NCI-H146 (cell line): ENCODE results near the gene RNF180.
"Not testable (repeated sequence)": the region's sequence is repeated elsewhere in the genome, so short reads cannot be mapped to it uniquely, and the experiment has no call there.

Experiments used
- DNase-seq: peaks from one replicate; lab custom pipeline; 2025; lab: John Stamatoyannopoulos, UW

RNF180 gene

DNA sequence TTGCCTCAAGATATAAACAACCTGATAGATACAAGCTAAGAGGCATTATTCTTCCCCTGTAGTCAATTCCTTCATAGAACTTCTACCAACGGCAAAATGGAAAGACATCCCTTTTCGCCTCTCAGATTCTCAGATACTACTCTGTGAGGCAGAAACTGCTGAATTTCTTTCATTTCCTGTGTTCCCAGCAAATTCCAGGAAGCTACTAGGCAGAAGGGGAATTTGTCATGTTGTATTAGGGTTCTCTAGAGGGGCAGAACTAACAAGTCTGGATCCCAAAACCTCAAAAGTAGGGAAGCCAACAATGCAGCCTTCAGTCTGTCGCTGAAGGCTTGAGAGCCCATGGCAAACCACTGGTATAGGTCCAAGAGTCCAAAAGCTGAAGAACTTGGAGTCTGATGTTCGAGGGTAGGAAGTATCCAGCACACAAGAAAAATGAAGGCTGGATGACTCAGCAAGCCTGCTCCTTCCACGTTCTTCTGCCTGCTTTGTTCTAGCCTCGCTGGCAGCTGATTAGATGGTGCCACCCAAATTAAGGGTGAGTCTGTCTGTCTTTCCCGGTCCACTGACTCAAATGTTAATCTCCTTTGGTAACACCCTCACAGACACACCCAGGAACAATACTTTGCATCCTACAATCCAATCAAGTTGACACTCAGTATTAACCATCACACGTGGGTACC, 15.2 kb downstream of the RNF180 start:
- no peak for DNase-seq

DNA sequence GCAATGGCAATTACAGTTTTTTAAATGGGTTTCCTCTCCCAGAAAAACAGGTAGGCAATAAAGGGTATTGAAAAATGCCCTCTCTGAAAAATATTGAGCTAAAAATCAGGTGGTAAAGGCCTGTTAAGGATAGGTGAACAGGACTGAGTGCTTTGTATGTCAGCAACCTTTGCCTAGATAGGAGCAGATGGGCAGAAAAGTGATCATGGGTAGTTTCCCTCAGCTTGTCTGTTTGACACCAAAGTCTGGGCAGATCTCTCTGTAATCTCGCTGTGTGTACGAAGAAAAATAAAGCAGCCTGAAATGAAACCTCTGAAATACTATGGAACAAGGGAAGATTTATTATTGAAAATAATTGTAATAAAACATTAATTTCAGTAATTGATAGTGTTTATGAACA, 15.8 kb downstream of the RNF180 start:
- no peak for DNase-seq

- no peak for DNase-seq
These were observed 18.3 kb downstream of the RNF180 start for GRCh38 chr5:64183956-64184355.

- DNase-seq, result no peak
These were observed 19.2 kb downstream of the RNF180 start for GRCh38 chr5:64184832-64185231.

DNA sequence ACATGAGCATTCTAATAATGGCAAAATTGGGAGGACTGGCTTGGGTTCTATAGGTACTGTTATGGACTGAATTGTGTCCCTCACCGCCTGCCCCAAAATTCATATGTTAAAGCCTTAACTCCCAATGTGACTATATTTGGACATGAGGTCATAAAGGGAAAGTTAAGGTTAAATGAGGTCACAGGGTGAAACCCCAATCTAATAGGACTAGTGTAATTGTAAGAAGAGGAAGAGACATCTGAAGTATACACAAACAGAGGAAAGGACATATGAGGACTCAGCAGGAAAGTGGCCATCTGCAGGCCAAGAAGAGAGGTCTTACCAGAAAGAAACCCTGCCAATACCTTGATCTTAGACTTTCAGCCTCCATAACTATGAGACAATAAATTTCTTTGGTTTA, 23.1 kb downstream of the RNF180 start:
- no peak for DNase-seq

DNA sequence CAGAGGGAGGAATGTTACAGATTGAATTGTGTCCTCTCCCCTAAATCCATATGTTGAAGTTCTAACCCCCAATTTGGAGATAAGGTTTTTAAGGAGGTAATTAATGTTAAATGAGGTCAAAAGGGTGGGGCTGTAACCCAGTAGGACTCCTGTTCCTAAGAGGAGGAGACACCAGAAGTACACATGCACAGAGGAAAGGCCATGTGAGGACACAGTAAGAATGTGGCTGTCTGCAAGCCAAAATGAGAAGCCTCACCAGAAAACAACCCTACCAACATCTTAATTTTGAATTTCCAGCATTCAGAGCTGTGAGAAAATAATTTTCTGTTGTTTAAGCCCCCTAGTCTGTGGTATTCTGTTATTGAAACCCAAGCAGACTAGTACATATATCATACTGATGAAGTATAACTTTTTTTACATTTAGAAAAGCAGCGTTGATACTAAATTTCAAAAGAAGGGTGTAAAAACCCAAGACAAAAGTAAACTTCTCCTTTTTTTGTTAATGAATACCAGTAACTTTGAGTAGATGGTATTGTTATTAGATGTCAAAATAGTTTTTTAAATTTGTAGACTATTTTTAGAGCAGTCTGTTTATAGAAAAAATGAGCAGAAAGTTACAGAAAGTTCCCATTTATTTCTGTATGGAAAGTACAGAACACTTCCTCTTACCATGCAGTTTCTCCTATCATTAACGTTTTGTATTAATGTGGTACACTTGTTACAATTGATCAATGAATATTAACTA, 25.1 kb downstream of the RNF180 start:
- DNase-seq, result no peak

GRCh38 chr5:64195981-64196380, 30.3 kb downstream of the RNF180 start:
- DNase-seq, result no peak

- DNase-seq, result no peak
These were observed 33.8 kb downstream of the RNF180 start for GRCh38 chr5:64199425-64199824.

GRCh38 chr5:64201996-64202395, 36.4 kb downstream of the RNF180 start:
- no peak for DNase-seq

DNA sequence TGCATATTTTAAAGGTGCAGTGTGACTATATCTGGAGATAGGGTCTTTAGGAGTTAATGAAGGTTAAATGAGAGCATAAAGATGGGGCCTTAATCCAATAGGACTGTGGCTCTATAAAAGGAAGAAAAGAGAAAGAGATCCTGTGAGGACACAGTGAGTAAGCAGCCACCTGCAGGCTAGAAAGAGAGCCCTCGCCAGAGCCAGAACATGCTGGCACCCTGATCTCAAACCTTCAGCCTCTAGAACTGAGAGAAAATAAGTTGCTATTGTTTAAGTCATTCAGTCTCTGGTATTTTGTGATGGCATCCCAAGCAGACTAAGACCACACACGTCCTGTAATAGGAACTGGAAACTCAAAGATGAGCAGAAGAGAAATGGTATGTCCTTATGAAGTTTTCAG, 41.0 kb downstream of the RNF180 start:
- no peak for DNase-seq

- DNase-seq, result no peak
These were observed 42.3 kb downstream of the RNF180 start for GRCh38 chr5:64207978-64208377.

DNA sequence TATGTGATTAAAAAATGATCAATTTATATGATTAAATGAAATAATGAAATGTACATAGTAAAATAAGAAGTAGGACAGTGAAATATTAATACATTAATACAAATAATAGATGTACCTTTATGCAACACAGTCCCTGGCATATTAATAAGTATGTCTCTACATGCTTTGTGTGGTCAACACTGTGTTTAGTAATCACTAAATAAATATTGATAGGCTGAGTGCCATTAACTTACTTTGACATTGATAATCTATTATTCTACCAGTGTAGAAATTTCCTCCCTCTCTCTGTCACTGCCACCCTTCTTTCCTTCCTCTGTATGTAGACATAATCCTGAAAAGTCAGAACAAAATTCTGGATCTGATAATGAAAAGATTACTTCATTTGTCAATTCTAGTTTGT, 43.7 kb downstream of the RNF180 start:
- no peak for DNase-seq

- DNase-seq, result no peak
These were observed 45.2 kb downstream of the RNF180 start for GRCh38 chr5:64210866-64211265.

DNA sequence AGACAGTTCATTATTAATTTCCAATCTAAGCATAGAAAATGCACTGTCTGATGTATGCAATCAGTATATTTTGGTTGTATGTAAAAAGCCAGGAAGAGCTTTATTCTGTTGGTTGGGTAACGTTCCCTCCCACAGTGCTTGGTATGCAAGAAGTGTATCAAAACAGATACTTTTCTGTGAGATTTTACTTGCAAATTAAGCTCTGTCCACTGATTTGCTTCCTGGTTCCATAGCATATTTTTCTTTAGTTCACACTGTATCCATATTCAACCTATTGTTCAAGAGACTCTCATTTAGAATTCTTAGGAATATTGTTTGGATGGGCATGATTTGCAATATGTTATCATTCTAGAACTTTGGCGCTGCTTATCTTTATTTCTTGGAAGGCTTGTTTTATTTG, 47.4 kb downstream of the RNF180 start:
- DNase-seq, result no peak

DNA sequence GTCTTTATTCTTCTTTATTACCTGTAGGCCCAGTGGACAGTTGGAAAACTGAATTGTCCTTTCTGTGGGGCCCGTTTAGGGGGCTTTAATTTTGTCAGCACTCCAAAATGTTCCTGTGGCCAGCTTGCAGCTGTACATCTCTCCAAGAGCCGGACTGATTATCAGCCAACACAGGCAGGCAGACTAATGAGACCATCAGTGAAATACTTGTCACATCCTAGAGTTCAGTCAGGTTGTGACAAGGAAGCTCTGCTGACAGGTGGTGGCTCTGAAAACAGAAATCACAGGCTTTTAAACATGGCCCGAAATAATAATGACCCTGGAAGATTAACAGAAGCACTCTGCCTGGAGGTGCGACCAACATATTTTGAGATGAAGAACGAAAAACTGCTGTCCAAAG, 47.9 kb downstream of the RNF180 start:
- DNase-seq, result no peak

DNA sequence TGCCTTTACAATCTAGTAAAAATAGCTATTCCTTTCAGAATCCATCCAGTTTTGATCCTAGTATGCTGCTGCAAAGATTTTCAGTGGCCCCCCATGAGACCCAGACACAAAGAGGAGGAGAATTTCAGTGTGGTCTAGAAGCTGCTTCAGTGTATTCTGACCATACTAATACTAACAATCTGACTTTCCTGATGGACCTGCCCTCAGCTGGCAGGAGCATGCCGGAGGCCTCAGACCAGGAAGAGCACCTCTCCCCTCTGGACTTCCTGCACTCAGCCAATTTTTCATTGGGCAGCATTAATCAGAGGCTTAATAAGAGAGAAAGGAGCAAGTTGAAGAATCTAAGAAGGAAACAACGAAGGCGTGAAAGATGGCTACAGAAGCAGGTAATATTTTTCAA, 48.5 kb downstream of the RNF180 start:
- no peak for DNase-seq

GRCh38 chr5:64221911-64222310, 56.3 kb downstream of the RNF180 start:
- no peak for DNase-seq

DNA sequence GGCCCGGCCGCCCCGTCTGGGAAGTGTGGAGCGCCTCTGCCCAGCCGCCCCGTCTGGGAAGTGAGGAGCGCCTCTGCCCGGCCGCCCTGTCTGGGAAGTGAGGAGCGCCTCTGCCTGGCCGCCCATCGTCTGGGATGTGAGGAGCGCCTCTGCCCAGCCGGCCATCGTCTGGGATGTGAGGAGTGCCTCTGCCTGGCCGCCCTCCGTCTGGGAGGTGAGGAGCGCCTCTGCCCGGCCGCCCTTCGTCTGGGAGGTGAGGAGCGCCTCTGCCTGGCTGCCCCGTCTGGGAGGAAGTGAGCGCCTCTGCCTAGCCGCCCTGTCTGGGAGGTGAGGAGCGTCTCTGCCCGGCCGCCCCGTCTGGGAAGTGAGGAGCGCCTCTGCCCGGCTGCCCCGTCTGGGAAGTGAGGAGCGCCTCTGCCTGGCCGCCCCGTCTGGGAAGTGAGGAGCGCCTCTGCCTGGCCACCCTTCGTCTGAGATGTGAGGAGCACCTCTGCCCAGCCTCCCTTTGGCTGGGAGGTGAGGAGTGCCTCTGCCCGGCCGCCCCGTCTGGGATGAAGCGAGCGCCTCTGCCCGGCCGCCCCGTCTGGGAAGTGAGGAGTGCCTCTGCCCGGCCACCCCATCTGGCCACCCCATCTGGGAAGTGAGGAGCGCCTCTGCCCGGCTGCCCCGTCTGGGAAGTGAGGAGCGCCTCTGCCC, 59.8 kb downstream of the RNF180 start:
- DNase-seq, result not testable (repeated sequence)

GRCh38 chr5:64227131-64227537, 61.5 kb downstream of the RNF180 start:
- DNase-seq, result not testable (repeated sequence)

DNA sequence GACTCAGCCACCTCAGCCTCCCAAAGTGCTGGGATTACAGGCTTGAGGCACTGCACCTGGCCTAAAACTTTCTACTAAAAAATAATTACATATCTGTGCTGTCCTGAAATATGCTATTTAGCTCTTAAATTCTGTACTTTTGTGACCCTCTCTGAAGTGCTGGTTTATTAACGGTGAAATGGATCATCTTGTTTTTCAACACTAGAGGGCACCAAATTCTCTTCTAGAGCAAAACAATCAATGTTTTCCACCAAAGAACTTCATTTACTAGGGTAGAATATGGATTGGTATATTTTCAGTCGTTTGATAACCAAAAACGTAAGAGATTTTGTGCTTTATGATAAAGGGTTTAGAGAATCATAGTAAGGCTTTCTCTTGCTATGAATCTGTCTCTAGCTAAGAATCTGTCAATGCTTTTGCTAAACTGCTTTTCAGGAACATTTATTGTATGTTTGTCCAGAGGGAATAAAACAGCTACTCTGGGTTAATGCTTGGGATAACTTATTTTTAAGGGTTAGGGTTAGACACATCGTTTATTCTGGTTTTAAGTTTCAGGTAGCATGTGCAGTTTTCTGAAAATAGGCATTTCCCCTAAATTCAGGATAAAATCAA, 63.6 kb downstream of the RNF180 start:
- peak; percentile 23 for DNase-seq

- DNase-seq, result no peak
These were observed 95.1 kb downstream of the RNF180 start for GRCh38 chr5:64260756-64261155.

DNA sequence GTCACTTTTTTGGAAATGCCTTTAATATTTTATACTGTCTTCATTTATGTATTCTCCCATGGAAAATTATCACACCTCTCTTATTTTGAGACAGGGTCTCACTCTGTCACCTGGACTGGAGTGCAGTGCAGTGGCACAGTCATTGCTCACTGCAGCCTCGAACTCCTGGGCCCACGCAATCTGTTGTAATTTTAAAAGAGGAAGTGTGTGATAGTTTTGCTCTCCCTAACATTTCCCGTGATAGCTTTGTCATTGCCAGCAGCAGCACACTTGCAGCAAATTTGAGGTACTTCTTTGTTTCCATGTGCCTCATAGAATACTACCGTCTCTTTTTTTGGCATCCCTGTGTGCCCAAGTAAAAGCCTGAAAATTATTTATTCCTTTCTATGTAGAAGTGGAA, 103.5 kb downstream of the RNF180 start:
- no peak for DNase-seq

- no peak for DNase-seq
These were observed 107.6 kb downstream of the RNF180 start for GRCh38 chr5:64273276-64273675.
